HepG2 (cell line): ENCODE results near the gene DPP7. TPM values are rescaled to one million over a fixed set of nuclear protein-coding genes. Genes with fewer than 3 reads are reported as not detected.

Source experiments
- JUNB ChIP-seq: sonication (generic); formaldehyde crosslinking; IDR thresholded peaks from 2 replicates; pipeline ENCODE4 v1.8.0; 2022; ENCODE audit warnings: missing genetic modification reagents, mild to moderate bottlenecking, borderline replicate concordance
- MXD1 ChIP-seq: sonication (generic); formaldehyde crosslinking; IDR thresholded peaks from 2 replicates; pipeline ENCODE4 v1.4.0; 2020; ENCODE audit warnings: mild to moderate bottlenecking, missing genetic modification reagents
- MYC ChIP-seq: sonication (generic); formaldehyde crosslinking; IDR thresholded peaks from 2 replicates; pipeline ENCODE4 v1.9.0; 2021; ENCODE audit warnings: missing genetic modification reagents, borderline replicate concordance
- NRL ChIP-seq: sonication (generic); formaldehyde crosslinking; IDR thresholded peaks from 2 replicates; pipeline ENCODE4 v1.5.0; 2020; ENCODE audit warnings: missing genetic modification reagents, mild to moderate bottlenecking, moderate library complexity, borderline replicate concordance
- PATZ1 ChIP-seq: sonication (generic); formaldehyde crosslinking; IDR thresholded peaks from 2 replicates; pipeline ENCODE4 v1.4.0; 2020; ENCODE audit warnings: missing genetic modification reagents
- TCF7 ChIP-seq: sonication (generic); IDR thresholded peaks from 2 replicates; pipeline ENCODE4 v1.6.1; 2016; ENCODE audit warnings: antibody characterized with exemption, low read depth
- THAP9 ChIP-seq: sonication (generic); formaldehyde crosslinking; IDR thresholded peaks from 2 replicates; pipeline ENCODE4; 2020; ENCODE audit warnings: missing genetic modification reagents, mild to moderate bottlenecking, borderline replicate concordance
- ZBTB7A ChIP-seq: sonication (generic); formaldehyde crosslinking; IDR thresholded peaks from 2 replicates; pipeline ENCODE4 v1.8.0; 2022; ENCODE audit warnings: mild to moderate bottlenecking, missing genetic modification reagents
- ZFP91 ChIP-seq: sonication (generic); formaldehyde crosslinking; IDR thresholded peaks from 2 replicates; pipeline ENCODE4 v1.9.0; 2022; ENCODE audit warnings: missing genetic modification reagents, mild to moderate bottlenecking, borderline replicate concordance
- ZNF230 ChIP-seq: sonication (generic); formaldehyde crosslinking; IDR thresholded peaks from 2 replicates; pipeline ENCODE4 v1.4.0; 2020; ENCODE audit warnings: mild to moderate bottlenecking, missing genetic modification reagents
- ZNF414 ChIP-seq: sonication (generic); formaldehyde crosslinking; IDR thresholded peaks from 2 replicates; pipeline ENCODE4 v1.5.0; 2020; ENCODE audit warnings: missing genetic modification reagents
- ZNF430 ChIP-seq: sonication (generic); formaldehyde crosslinking; IDR thresholded peaks from 2 replicates; pipeline ENCODE4 v1.9.0; 2021; ENCODE audit warnings: mild to moderate bottlenecking, missing genetic modification reagents
- ZNF687 ChIP-seq: sonication (generic); formaldehyde crosslinking; IDR thresholded peaks from 2 replicates; pipeline ENCODE4 v1.5.1; 2020; ENCODE audit warnings: mild to moderate bottlenecking, missing genetic modification reagents, moderate library complexity
- polyA plus RNA-seq, 8 experiments: library from polyadenylated mRNA; depleted of rRNA in 3 of 8; stranded (reverse) in 7 of 8; unstranded in 1 of 8; fragments of >200 nt; fragmentation: Illumina TruSeq in 4 of 8; extraction: Trizol in 4 of 8; gene quantifications; 2 replicates each; pipeline versions ENCODE4 v1.2.1 to v1.2.3, GENCODE V29; 2011 to 2016; ENCODE audit warnings: low read depth in 4 of 8, missing spikeins in 1 of 8, mixed read lengths in 1 of 8; ENCODE audit not compliant: insufficient read depth in 1 of 8
- total RNA-seq, 5 experiments: library from RNA; depleted of rRNA; stranded (reverse); fragments of >200 nt; fragmentation: Illumina TruSeq; extraction: Trizol; gene quantifications; 2 replicates each; pipeline ENCODE4 v1.2.3, GENCODE V29; 2016; ENCODE audit warnings: low read depth in 1 of 5

The DPP7 gene
- total and polyA plus RNA-seq, 2 of the 13 experiments (the other 11 are each of a cell fraction or from before 2014, with no cell fraction given), result 1.2 to 4.5 TPM

GRCh38 chr9:137068539-137069507 is 45.7 kb downstream of the DPP7 start (continued):
- peak; percentile 2; the same call in 1 of the 2 replicates for TF ChIP-seq THAP9 (CRISPR knock-in tag)
- TF ChIP-seq ZNF430 (CRISPR knock-in tag), result 0 out of 2 replicates have a peak, but pooled peaks have one; percentile 13
- peak; percentile 35; the same call in 1 of the 2 replicates for TF ChIP-seq MXD1 (CRISPR knock-in tag)
- TF ChIP-seq ZBTB7A (CRISPR knock-in tag), result peak; percentile 65; the same call in 1 of the 2 replicates
- TF ChIP-seq ZFP91 (CRISPR knock-in tag), result 0 out of 2 replicates have a peak, but pooled peaks have one; percentile 28
- peak; percentile 79 for TF ChIP-seq ZNF687
- no peak for TF ChIP-seq ZNF230 (CRISPR knock-in tag)
- TF ChIP-seq ZNF414 (CRISPR knock-in tag), result 0 out of 2 replicates have a peak, but pooled peaks have one; percentile 45
- TF ChIP-seq MYC, result peak; percentile 36; the same call in 1 of the 2 replicates
- no peak for TF ChIP-seq PATZ1 (CRISPR knock-in tag)
- TF ChIP-seq JUNB (CRISPR knock-in tag), result no peak
- no peak for TF ChIP-seq TCF7
- TF ChIP-seq NRL, result no peak
